ENCODE data around the gene POLR2E.

- TF ChIP-seq CTCF (IDR thresholded peaks at IDR 0.05) (no peak), POLR2AphosphoS5 (IDR thresholded peaks at IDR 0.05) (no peak), POLR2A (IDR thresholded peaks at IDR 0.05) (no peak), EP300 (IDR thresholded peaks at IDR 0.05) (no peak)
Measured at GRCh38 chr19:1068009-1069001, 26.9 kb downstream of the POLR2E start.
